Panc1 (cell line): ENCODE data around the gene PCGF1.

Experiments
- CTCF ChIP-seq: fragments of 450-650 bp; IDR thresholded peaks from 2 replicates; pipeline ENCODE4 v1.5.1; 2017; ENCODE audit warnings: mild to moderate bottlenecking
- POLR2AphosphoS5 ChIP-seq: IDR thresholded peaks from 2 replicates; pipeline ENCODE4 v1.6.1; 2012; ENCODE audit warnings: mild to moderate bottlenecking, low read depth, low read length, moderate library complexity
- REST ChIP-seq, 2 experiments: IDR thresholded peaks; 2 replicates each; pipeline ENCODE4 v1.6.1; 2011 to 2012; ENCODE audit warnings: low read depth in 2 of 2, control low read depth in 1 of 2, low read length in 1 of 2, mild to moderate bottlenecking in 1 of 2, moderate library complexity in 1 of 2; ENCODE audit not compliant: insufficient read depth in 1 of 2
- SIN3A ChIP-seq: IDR thresholded peaks from 2 replicates; pipeline ENCODE4 v1.6.1; 2012; ENCODE audit warnings: low read depth, mild to moderate bottlenecking, low read length, moderate library complexity, borderline replicate concordance; ENCODE audit not compliant: insufficient read depth
- TCF7L2 ChIP-seq: IDR thresholded peaks from 2 replicates; pipeline ENCODE4 v1.6.1; 2011; ENCODE audit warnings: mild to moderate bottlenecking, low read depth, low read length, inconsistent platforms

GRCh38 chr2:74491648-74492544 is 15.6 kb downstream of the PCGF1 start:
- TF ChIP-seq CTCF (no peak), REST (IDR thresholded peaks at IDR 0.05; ENCODE audit: insufficient read depth in 1 of 2, low read depth in 2 of 2, low read length in 1 of 2) (no peak), POLR2AphosphoS5 (no peak), TCF7L2 (no peak), SIN3A (no peak)
